ENCODE data around the gene TIMM17B.
A peak's percentile ranks its signal among the peaks of the same experiment; 100 is the strongest.
"Not testable (repeated sequence)": the region's sequence is repeated elsewhere in the genome, so short reads cannot be mapped to it uniquely, and the experiment has no call there.

Gene TIMM17B

GRCh38 chrX:48883729-48884128, 13.8 kb downstream of the TIMM17B start:
- in situ Hi-C loops (cut with HindIII; ENCODE audit: low pct_unique_long_range_greater_than_20kb, low sequenced_read_pairs), result no loop called here
- peak in 1 of 2 experiments; percentile 58 for DNase-seq (ENCODE audit: low read depth in 1 of 2, low spot score in 1 of 2)
- no peak for TF ChIP-seq JUND (IDR thresholded peaks at IDR 0.05; ENCODE audit: low read depth)

GRCh38 chrX:48876944-48877343, 20.6 kb downstream of the TIMM17B start:
- in situ Hi-C loops (cut with HindIII; ENCODE audit: low pct_unique_long_range_greater_than_20kb, low sequenced_read_pairs); DNase-seq (ENCODE audit: low read depth in 1 of 2, low spot score in 1 of 2): not testable (repeated sequence)

DNA sequence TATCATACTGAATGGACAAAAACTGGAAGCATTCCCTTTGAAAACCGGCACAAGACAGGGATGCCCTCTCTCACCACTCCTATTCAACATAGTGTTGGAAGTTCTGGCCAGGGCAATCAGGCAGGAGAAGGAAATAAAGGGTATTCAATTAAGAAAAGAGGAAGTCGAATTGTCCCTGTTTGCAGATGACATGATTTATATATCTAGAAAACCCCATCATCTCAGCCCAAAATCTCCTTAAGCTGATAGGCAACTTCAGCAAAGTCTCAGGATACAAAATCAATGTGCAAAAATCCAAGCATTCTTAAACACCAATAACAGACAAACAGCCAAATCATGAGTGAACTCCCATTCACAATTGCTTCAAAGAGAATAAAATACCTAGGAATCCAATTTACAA, 25.6 kb downstream of the TIMM17B start:
- DNase-seq (ENCODE audit: low read depth in 1 of 2, low spot score in 1 of 2); in situ Hi-C loops (cut with HindIII; ENCODE audit: low pct_unique_long_range_greater_than_20kb, low sequenced_read_pairs): not testable (repeated sequence)

DNA sequence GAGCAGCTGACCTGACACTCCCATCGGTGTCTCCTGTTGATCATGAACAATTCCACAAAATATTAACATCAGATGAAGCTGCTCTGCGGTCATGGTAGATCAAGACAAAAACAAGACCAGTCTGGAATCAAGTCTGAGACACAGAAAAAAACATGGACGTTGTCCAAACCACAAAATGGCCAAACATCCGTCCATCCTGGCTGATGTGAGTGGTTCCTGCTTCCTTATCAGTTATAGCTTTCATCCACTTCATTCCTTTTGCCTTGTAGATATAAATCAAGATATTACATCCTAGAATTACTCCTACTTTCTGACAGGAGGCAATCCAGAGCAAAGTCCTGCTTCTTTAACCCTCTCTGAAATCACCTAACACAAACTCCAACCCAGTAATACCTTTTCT, 33.4 kb downstream of the TIMM17B start:
- no peak for TF ChIP-seq JUND (IDR thresholded peaks at IDR 0.05; ENCODE audit: low read depth)
- in situ Hi-C loops (cut with HindIII; ENCODE audit: low pct_unique_long_range_greater_than_20kb, low sequenced_read_pairs), result no loop called here
- DNase-seq (ENCODE audit: low read depth in 1 of 2, low spot score in 1 of 2), result no peak

- no peak for TF ChIP-seq JUND (IDR thresholded peaks at IDR 0.05; ENCODE audit: low read depth)
- peak in 1 of 2 experiments; percentile 65 for DNase-seq (ENCODE audit: low read depth in 1 of 2, low spot score in 1 of 2)
- in situ Hi-C loops (cut with HindIII; ENCODE audit: low pct_unique_long_range_greater_than_20kb, low sequenced_read_pairs), result no loop called here
Observed at GRCh38 chrX:48854898-48855297, 42.7 kb downstream of the TIMM17B start.

DNA sequence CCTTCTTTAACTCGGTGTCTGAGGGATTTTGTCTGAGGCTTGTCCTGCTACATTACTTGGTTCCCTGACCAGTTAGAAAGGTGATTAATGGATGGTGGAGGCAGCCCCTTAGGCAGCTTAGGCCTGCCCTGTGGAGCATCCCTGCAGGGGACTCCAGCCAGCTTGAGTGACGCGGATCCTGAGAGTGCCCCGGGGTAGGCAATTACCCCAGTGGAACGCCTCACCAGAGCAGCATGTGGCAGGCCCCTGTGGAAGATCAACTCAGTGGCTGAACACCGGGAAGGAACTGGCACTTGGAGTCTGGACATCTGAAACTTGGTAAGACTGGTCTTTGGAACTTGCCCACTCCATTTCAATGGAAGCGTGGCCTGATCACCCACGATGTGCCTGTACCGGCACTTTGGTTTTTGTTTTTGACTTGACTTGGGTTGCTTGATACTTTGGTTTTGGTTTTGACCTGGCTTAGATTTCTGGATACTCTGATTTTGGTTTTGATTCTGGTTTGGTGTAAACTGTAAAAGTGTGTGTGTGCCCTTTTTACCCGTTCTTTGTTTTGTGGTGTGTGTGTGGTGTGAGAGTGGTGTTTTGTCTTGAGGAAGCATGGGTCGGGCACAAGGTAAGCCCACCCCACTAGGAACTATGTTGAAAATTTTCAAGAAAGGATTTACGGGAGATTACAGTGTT, 43.3 kb downstream of the TIMM17B start:
- in situ Hi-C loops (cut with HindIII; ENCODE audit: low pct_unique_long_range_greater_than_20kb, low sequenced_read_pairs), result not testable (repeated sequence)

DNA sequence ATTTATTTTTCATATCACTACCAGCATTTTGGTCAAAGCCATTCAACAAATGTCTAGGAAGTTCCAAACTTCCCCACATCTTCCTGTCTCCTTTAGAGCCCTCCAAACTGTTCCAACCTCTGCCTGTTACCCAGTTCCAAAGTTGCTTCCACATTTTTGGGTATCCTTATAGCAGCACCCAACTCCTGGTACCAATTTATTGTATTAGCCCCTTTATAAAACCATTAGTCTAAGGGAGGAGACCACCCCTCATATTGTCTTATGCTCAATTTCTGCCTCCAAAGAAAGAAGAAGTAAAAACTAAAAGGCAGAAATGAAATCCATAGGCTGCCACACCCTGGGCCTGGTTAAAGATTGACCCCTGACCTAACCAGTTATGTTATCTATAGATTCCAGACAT, 44.1 kb downstream of the TIMM17B start:
- DNase-seq (ENCODE audit: low read depth in 1 of 2, low spot score in 1 of 2); in situ Hi-C loops (cut with HindIII; ENCODE audit: low pct_unique_long_range_greater_than_20kb, low sequenced_read_pairs): not testable (repeated sequence)

More for the DNA sequence above, 43.3 kb downstream of the TIMM17B start:
- not testable (repeated sequence) for DNase-seq (ENCODE audit: low read depth in 1 of 2, low spot score in 1 of 2)

GRCh38 chrX:48852857-48853256, 44.7 kb downstream of the TIMM17B start:
- TF ChIP-seq JUND (IDR thresholded peaks at IDR 0.05; ENCODE audit: low read depth), result no peak
- in situ Hi-C loops (cut with HindIII; ENCODE audit: low pct_unique_long_range_greater_than_20kb, low sequenced_read_pairs), result no loop called here
- no peak for DNase-seq (ENCODE audit: low read depth in 1 of 2, low spot score in 1 of 2)

DNA sequence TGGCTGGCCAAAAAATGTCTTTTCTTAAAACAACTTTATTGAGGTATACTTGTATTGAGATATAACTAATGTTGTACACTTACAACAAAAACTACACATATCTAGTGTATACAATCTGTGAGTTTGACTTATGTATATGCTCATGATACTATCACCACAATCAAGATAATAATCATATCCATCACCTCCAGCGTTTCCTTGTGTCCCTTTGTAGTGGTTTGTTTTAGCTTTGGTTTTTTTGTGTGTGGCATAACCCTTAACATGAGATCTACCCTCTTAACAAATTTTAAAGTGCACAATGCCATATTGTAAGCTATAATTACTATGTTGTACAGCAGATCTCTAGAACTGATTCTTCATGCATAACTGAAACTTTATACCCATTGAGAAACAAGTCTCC, 48.7 kb downstream of the TIMM17B start:
- peak in 1 of 2 experiments; percentile 25 for DNase-seq (ENCODE audit: low read depth in 1 of 2, low spot score in 1 of 2)
- TF ChIP-seq JUND (IDR thresholded peaks at IDR 0.05; ENCODE audit: low read depth), result no peak
- in situ Hi-C loops (cut with HindIII; ENCODE audit: low pct_unique_long_range_greater_than_20kb, low sequenced_read_pairs), result no loop called here

Data from T47D (cell line).